Stimulated activated CD4-positive, alpha-beta T cell treated with anti-CD3 and anti-CD28 coated beads, Interleukin-15, amount 100 ng/mL, for 48 hours (primary cell): Measurements from ENCODE around the gene CEP57L1.
A peak's percentile ranks its signal among the peaks of the same experiment; 100 is the strongest.

Experiments
- DNase-seq, 2 donors: peaks; one replicate each; pipeline ENCODE4 v3.0.0-alpha.2; 2020; ENCODE audit warnings: low read depth in 2 of 2

CEP57L1 gene

GRCh38 chr6:109095036-109095834, at the start of gene CEP57L1:
Gene CEP57L1 (plus strand): TSS chr6:109095507. CDS start chr6:109145222, 49,715 bp downstream.
- peak; percentile 87 to 91 for DNase-seq

DNA sequence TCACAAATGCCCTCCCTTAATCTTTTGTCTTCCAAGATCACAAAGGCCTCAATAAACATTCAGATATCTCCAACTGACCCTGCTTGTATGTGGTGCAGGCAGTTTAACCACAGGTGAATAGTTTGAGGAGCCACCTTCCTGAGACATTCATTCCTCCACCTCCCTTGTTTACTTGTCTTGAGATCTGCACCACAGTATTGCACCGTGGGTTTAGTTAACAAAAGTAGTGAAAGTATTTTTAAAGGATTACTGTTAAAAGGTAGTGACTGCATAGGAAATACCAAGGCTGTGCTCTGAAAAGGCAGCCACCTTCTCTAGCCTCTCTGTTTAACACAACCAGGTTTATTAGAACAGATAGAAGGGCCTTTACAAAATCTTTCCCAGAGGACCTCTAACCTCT, 47.1 kb upstream of the CEP57L1 start:
- no peak for DNase-seq

DNA sequence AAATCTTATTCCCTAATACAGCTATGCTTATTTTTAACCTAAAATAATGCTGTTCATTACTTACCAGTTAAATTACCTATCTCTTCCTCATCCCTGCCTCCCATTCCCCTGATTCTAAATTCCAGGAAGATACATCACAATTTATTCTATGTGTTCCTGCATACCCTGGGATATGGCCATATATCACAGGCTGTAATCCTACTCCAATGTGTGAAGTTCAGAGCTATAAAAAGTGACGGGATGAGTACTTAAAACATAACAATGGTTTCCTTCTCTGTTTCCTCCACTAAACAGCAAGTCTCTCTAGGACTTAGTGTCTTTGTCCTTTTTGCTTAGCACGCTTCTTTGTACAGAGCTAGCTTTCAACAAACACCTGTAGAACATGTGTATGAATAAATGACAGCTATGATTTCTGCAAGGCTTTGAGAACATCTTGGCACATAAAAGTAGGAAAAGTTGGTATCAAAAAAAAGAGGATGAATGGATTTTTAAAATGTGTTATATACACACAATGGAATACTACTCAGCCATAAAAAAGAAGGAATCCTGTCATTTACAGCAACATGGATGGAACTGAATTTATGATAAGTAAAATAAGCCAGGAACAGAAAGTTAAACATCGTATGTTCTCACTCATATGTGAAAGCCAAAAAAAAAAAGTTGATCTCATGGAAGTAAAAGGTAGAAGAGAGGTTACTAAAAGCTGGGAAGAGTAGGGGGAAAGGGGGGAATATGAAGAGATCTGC, 46.5 kb upstream of the CEP57L1 start:
- no peak for DNase-seq

DNA sequence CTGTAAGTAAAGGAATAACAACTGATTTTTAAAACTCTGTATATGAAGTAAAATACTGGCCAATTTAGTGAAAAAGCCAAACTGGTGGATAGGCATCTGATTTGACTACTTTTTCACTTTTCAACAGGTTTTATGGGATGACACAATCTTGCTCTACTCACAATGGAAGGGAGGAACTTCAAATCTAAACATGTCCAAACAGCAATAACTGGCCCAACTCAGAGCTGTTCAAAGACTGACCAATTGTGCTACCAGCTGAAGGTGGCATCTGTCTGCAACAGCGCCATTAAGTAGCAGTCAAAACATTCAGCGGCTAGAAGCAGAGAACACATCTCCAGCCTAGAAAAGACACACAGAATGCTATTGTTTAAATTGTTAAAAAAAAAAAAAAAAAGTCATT, 45.3 kb upstream of the CEP57L1 start:
- DNase-seq, result no peak

- no peak for DNase-seq
Measured at GRCh38 chr6:109050447-109051102, 44.7 kb upstream of the CEP57L1 start.

DNA sequence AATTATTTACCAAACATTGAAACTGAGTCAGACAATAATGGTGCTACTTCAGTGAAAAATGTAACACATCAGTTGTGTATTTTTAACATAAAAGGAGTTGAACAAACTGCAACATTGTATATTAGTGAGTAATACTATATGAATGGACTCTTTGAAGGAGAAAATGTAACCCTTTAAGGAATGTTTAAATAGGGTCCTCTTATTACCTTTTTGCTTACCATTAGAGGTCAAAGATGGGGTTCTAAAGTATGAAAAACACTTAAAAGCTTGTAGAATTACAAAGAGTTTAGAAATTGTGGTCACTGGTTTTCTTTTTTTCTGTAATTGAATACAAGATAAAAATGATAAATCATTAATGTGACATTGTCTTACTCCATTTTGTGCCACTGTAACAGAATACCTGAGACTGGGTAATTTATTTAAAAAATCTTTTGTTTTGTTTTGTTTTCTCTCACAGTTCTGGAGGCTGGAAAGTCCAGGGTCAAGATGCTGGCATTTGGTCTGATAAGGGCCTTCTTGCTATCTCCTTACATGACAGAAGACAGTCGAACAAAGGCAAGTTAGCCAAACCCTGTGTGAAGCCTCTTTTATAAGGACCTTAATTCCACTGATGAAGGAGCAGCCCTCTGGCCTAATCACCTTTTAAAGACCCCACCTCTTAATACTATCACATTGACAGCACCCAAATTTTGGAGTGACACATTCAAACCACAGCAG, 43.8 kb upstream of the CEP57L1 start:
- no peak for DNase-seq

DNA sequence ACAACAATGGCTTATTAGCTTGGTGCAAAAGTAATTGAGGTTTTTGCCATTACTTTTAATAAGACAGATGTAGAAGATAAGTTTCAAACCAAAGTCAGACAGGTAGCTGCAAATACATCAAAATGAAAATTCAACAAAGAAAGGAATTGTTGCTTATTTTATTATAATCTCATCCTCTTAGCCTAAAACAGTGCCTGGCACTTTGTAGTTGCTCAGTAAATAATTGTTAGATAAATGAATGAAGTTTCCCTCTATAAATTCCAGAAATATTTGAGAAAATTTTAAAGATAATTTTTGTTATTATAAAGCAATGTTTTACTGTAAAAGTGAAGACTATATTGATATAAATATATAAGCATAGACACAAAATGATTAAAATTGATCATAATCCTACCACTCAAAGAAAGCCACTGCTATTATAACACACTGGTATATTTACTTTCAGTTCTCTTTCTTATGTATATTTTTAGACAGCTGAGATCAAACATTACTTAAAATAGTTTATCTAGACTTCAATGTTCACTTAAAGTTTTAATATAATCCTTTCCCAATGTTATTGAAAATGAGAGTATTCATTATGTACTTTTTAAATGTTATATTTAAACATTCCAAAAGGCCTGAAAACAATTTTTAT, 43.2 kb upstream of the CEP57L1 start:
- no peak for DNase-seq

GRCh38 chr6:109052852-109053251, 42.5 kb upstream of the CEP57L1 start:
- DNase-seq, result no peak

DNA sequence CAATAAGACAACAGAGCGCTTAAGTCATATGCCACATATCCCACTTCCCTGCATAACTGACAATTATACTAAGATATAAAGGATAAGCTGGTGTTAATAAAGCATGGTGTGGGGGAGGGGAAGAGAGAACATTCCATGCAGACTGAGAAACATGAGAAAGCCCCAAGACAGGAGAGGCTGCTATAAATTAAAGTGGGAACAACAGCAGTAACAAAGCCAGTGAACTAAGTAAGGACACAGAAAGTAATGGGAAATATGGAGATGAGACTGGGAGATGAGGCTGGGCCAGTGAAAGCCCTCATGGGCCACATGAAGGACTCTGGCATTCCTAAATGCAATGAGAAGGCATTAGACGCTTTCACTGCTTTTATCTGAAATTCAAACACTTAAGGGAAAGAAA, 42.0 kb upstream of the CEP57L1 start:
- DNase-seq, result no peak

DNA sequence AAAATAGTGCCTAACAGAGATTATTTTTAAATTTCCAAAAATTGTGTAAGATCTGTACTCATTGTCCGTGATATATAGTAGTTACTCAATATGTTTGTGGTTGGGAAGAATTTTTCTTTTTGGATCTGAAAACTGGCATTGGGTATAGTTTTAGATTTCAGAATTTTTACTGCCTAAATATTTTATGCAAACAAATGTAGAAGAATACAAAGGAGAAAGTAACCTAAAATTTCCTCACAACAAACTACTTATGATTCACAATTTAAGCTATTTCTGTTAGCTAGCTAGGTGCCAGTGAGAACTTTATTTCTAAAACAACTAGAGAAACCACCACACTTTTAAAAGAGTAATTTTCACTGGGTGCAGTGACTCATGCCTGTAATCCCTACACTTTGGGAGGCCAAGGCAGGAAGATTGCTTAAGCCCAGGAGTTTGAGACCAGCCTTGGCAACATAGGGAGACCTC, 39.5 kb upstream of the CEP57L1 start:
- no peak for DNase-seq

DNA sequence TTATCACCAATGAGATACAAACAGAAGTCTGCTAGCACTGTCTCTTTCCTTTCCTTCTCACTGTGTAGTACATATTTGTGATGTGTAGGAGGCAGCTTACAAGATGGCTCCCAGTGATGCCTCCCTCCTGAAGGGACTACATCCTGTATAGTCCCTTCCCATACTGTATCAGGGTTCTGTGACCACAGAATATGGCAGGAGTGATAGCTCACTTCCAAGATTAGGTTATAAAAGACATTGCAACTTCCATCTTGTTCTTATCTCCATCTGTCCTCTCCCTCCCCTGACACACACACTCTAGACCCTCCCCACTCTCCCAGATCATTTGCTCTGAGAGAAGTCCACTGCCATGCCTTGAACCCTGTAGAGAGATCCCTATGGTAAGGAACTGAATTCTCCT, 38.6 kb upstream of the CEP57L1 start:
- no peak for DNase-seq

GRCh38 chr6:109058620-109059019, 36.7 kb upstream of the CEP57L1 start:
- DNase-seq, result no peak

GRCh38 chr6:109059153-109059552, 36.2 kb upstream of the CEP57L1 start:
- DNase-seq, result no peak

DNA sequence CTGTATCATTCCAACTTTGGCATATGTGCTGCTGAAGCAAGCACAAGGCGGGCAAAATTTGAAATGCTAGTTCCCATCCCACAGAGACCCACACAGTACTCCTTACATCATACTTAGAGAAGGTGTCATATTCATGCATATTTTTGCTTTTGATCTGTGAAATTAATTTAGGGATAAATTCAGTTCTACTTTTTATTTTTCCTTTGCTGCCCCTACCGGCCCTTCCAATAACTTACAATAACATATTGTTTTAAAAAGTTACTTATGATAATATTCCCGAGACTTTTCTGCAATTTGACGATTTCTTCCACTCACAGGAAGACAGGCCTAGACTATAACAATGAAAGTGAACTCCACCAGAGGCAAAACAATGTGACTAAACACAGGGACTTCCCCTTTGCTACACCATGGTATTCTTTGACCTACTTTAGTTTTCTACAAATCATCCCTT, 35.7 kb upstream of the CEP57L1 start:
- DNase-seq, result no peak

GRCh38 chr6:109060571-109060970, 34.7 kb upstream of the CEP57L1 start:
- DNase-seq, result no peak

GRCh38 chr6:109062216-109062615, 33.1 kb upstream of the CEP57L1 start:
- no peak for DNase-seq

GRCh38 chr6:109062767-109063352, 32.4 kb upstream of the CEP57L1 start:
- DNase-seq, result no peak

- no peak for DNase-seq
Measured at GRCh38 chr6:109069746-109070145, 25.6 kb upstream of the CEP57L1 start.

GRCh38 chr6:109071125-109071917, 24.0 kb upstream of the CEP57L1 start:
- DNase-seq, result no peak
